PC-9 (cell line): ENCODE results near the gene FABP1.

Experiments
- EZH2 ChIP-seq: fragments of 200-600 bp; sonication (generic); IDR thresholded peaks from 2 replicates; pipeline ENCODE4 v1.8.0; 2017; ENCODE audit warnings: antibody characterized with exemption, low read depth
- TF ChIP-seq, protein P1 (sequence below): fragments of 200-600 bp; sonication (generic); conservative IDR thresholded peaks from 2 replicates; pipeline ENCODE4 v1.6.1; 2017; ENCODE audit warnings: mixed run types, antibody characterized with exemption, mild to moderate bottlenecking, moderate library complexity

DNA sequence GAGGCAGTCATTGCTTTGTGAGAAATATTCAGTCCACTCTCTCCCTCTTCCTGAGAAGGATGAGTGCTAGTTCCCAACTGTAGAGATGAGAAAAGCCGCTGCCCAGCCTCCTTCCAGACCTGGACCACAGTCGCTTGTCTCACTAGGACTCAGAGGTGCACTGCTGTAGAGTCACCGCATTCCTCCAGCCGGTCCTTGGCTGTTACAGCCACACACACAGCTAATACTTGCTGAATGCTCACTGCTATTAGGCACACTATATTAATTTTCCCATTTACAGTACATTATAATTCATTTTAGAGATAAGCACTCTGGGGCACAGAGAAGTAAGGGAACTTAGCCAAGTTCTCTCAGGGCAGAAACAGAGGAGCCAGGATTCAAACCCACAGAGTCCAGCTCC is 10.0 kb upstream of the FABP1 start:
- TF ChIP-seq, protein P1, sequence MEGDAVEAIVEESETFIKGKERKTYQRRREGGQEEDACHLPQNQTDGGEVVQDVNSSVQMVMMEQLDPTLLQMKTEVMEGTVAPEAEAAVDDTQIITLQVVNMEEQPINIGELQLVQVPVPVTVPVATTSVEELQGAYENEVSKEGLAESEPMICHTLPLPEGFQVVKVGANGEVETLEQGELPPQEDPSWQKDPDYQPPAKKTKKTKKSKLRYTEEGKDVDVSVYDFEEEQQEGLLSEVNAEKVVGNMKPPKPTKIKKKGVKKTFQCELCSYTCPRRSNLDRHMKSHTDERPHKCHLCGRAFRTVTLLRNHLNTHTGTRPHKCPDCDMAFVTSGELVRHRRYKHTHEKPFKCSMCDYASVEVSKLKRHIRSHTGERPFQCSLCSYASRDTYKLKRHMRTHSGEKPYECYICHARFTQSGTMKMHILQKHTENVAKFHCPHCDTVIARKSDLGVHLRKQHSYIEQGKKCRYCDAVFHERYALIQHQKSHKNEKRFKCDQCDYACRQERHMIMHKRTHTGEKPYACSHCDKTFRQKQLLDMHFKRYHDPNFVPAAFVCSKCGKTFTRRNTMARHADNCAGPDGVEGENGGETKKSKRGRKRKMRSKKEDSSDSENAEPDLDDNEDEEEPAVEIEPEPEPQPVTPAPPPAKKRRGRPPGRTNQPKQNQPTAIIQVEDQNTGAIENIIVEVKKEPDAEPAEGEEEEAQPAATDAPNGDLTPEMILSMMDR: no peak
- TF ChIP-seq EZH2: no peak
